Stimulated activated CD4-positive, alpha-beta T cell treated with anti-CD3 and anti-CD28 coated beads, Interleukin-12 subunit alpha, Interleukin-12 subunit beta, amount 100 ng/mL, for 24 hours (primary cell): Measurements from ENCODE around the gene RSPRY1.

Experiments used
- DNase-seq, 2 experiments: peaks; one replicate each; pipeline ENCODE4 v3.0.0-alpha.2; 2020; ENCODE audit warnings: low read depth in 2 of 2

The RSPRY1 gene

GRCh38 chr16:57152096-57153093 is 33.7 kb upstream of the RSPRY1 start:
- DNase-seq, result no peak

- no peak for DNase-seq
Measured at GRCh38 chr16:57153841-57154240, 32.3 kb upstream of the RSPRY1 start.

GRCh38 chr16:57155702-57156350 is 30.3 kb upstream of the RSPRY1 start:
- DNase-seq, result no peak

- DNase-seq, result no peak
Measured at GRCh38 chr16:57156351-57156703, 29.8 kb upstream of the RSPRY1 start.

GRCh38 chr16:57157533-57157932 is 28.6 kb upstream of the RSPRY1 start:
- DNase-seq, result no peak

GRCh38 chr16:57159447-57159846 is 26.7 kb upstream of the RSPRY1 start:
- DNase-seq, result no peak

GRCh38 chr16:57163842-57164241 is 22.3 kb upstream of the RSPRY1 start:
- DNase-seq, result no peak

GRCh38 chr16:57165483-57165882 is 20.6 kb upstream of the RSPRY1 start:
- no peak for DNase-seq

- no peak for DNase-seq
Measured at GRCh38 chr16:57165938-57166337, 20.2 kb upstream of the RSPRY1 start.

GRCh38 chr16:57166451-57166850 is 19.7 kb upstream of the RSPRY1 start:
- DNase-seq, result no peak

- DNase-seq, result no peak
Measured at GRCh38 chr16:57166951-57167350, 19.2 kb upstream of the RSPRY1 start.

- DNase-seq, result no peak
Measured at GRCh38 chr16:57167538-57167937, 18.6 kb upstream of the RSPRY1 start.

GRCh38 chr16:57167953-57168352 is 18.2 kb upstream of the RSPRY1 start:
- no peak for DNase-seq

- DNase-seq, result no peak
Measured at GRCh38 chr16:57169327-57169726, 16.8 kb upstream of the RSPRY1 start.

GRCh38 chr16:57172721-57173290 is 13.3 kb upstream of the RSPRY1 start:
- no peak for DNase-seq

- DNase-seq, result no peak
Measured at GRCh38 chr16:57175896-57176295, 10.2 kb upstream of the RSPRY1 start.

- no peak for DNase-seq
Measured at GRCh38 chr16:57178196-57178595, 7.9 kb upstream of the RSPRY1 start.

GRCh38 chr16:57178793-57179212 is 7.3 kb upstream of the RSPRY1 start:
- DNase-seq, result no peak

GRCh38 chr16:57179215-57179828 is 6.8 kb upstream of the RSPRY1 start:
- DNase-seq, result no peak

GRCh38 chr16:57184113-57184512 is 2.0 kb upstream of the RSPRY1 start:
- no peak for DNase-seq

- no peak for DNase-seq
Measured at GRCh38 chr16:57184887-57185445, 1.2 kb upstream of the RSPRY1 start.

GRCh38 chr16:57185446-57185944 is 634 bp upstream of the RSPRY1 start:
- peak; percentile 1 to 5 for DNase-seq
